ENCODE data around the gene CBL.
"Not testable (repeated sequence)": the region's sequence is repeated elsewhere in the genome, so short reads cannot be mapped to it uniquely, and the experiment has no call there.

The CBL gene

GRCh38 chr11:119169282-119169719, 36.8 kb upstream of the CBL start:
- H3K27ac ChIP-seq (ENCODE audit: low read depth, low read length): peak overlapping the region; percentile 91
- no peaks in the 10 kb centered on the region for H3K9me3 ChIP-seq (ENCODE audit: insufficient read depth, low read depth, low read length)
- WGBS: 5% methylated on average over 15 of the region's 15 CpGs
- H3K27me3 ChIP-seq (ENCODE audit: insufficient read depth, low read length): no peaks in the 10 kb centered on the region
- peaks cover 6% of the 10 kb centered on the region; the same call in 1 of the 2 replicates for H3K4me1 ChIP-seq (ENCODE audit: insufficient read depth, low read length)
- H3K36me3 ChIP-seq (ENCODE audit: insufficient read depth, low read length): no peaks in the 10 kb centered on the region; the same call in 1 of the 2 replicates
- peak overlapping the region; percentile 82 for H3K9ac ChIP-seq (ENCODE audit: low read depth, low read length)
- peak overlapping the region; percentile 78 for H3K4me3 ChIP-seq (ENCODE audit: low read length)

GRCh38 chr11:119172513-119172912, 33.6 kb upstream of the CBL start:
- no peaks in the 10 kb centered on the region for H3K27me3 ChIP-seq (ENCODE audit: insufficient read depth, low read length)
- H3K4me3 ChIP-seq (ENCODE audit: low read length): no peak overlapping the region
- H3K27ac ChIP-seq (ENCODE audit: low read depth, low read length): no peak overlapping the region
- no peaks in the 10 kb centered on the region for H3K4me1 ChIP-seq (ENCODE audit: insufficient read depth, low read length)
- H3K9ac ChIP-seq (ENCODE audit: low read depth, low read length): no peak overlapping the region
- H3K9me3 ChIP-seq (ENCODE audit: insufficient read depth, low read depth, low read length): no peaks in the 10 kb centered on the region
- peaks cover 6% of the 10 kb centered on the region for H3K36me3 ChIP-seq (ENCODE audit: insufficient read depth, low read length)
- 79% methylated on average over 2 of the region's 2 CpGs for WGBS

GRCh38 chr11:119173453-119173852, 32.7 kb upstream of the CBL start:
- no peak overlapping the region for H3K9ac ChIP-seq (ENCODE audit: low read depth, low read length)
- no peak overlapping the region for H3K27ac ChIP-seq (ENCODE audit: low read depth, low read length)
- H3K9me3 ChIP-seq (ENCODE audit: insufficient read depth, low read depth, low read length): no peaks in the 10 kb centered on the region
- H3K27me3 ChIP-seq (ENCODE audit: insufficient read depth, low read length): no peaks in the 10 kb centered on the region
- WGBS: 94% methylated on average over 21 of the region's 21 CpGs
- H3K36me3 ChIP-seq (ENCODE audit: insufficient read depth, low read length): peaks cover 6% of the 10 kb centered on the region
- 0 out of 2 replicates have a peak, but pooled peaks cover 4% of the 10 kb centered on the region for H3K4me1 ChIP-seq (ENCODE audit: insufficient read depth, low read length)
- no peak overlapping the region for H3K4me3 ChIP-seq (ENCODE audit: low read length)

GRCh38 chr11:119175493-119176077, 30.6 kb upstream of the CBL start:
- Histone ChIP-seq H3K4me3 (ENCODE audit: low read length) (no peak overlapping the region), H3K36me3 (ENCODE audit: insufficient read depth, low read length) (peaks cover 11% of the 10 kb centered on the region), H3K27ac (ENCODE audit: low read depth, low read length) (no peak overlapping the region), H3K9me3 (ENCODE audit: insufficient read depth, low read depth, low read length) (no peaks in the 10 kb centered on the region), H3K27me3 (ENCODE audit: insufficient read depth, low read length) (no peaks in the 10 kb centered on the region), H3K4me1 (ENCODE audit: insufficient read depth, low read length) (0 out of 2 replicates have a peak, but pooled peaks cover 4% of the 10 kb centered on the region), H3K9ac (ENCODE audit: low read depth, low read length) (no peak overlapping the region)
- 78% methylated on average over 5 of the region's 6 CpGs for WGBS

GRCh38 chr11:119178166-119178680, 27.9 kb upstream of the CBL start:
- 0 out of 2 replicates have a peak, but pooled peaks cover 4% of the 10 kb centered on the region for H3K4me1 ChIP-seq (ENCODE audit: insufficient read depth, low read length)
- H3K27me3 ChIP-seq (ENCODE audit: insufficient read depth, low read length): no peaks in the 10 kb centered on the region
- H3K36me3 ChIP-seq (ENCODE audit: insufficient read depth, low read length): peaks cover 11% of the 10 kb centered on the region
- no peak overlapping the region for H3K4me3 ChIP-seq (ENCODE audit: low read length)
- H3K9ac ChIP-seq (ENCODE audit: low read depth, low read length): no peak overlapping the region
- H3K27ac ChIP-seq (ENCODE audit: low read depth, low read length): no peak overlapping the region
- 88% methylated on average over 4 of the region's 4 CpGs for WGBS
- H3K9me3 ChIP-seq (ENCODE audit: insufficient read depth, low read depth, low read length): no peaks in the 10 kb centered on the region

GRCh38 chr11:119179342-119179741, 26.8 kb upstream of the CBL start:
- 94% methylated on average over 6 of the region's 6 CpGs for WGBS
- H3K4me1 ChIP-seq (ENCODE audit: insufficient read depth, low read length): 0 out of 2 replicates have a peak, but pooled peaks cover 4% of the 10 kb centered on the region
- no peak overlapping the region for H3K27ac ChIP-seq (ENCODE audit: low read depth, low read length)
- no peak overlapping the region for H3K9ac ChIP-seq (ENCODE audit: low read depth, low read length)
- H3K9me3 ChIP-seq (ENCODE audit: insufficient read depth, low read depth, low read length): no peaks in the 10 kb centered on the region
- no peak overlapping the region for H3K4me3 ChIP-seq (ENCODE audit: low read length)
- H3K27me3 ChIP-seq (ENCODE audit: insufficient read depth, low read length): no peaks in the 10 kb centered on the region
- peaks cover 11% of the 10 kb centered on the region for H3K36me3 ChIP-seq (ENCODE audit: insufficient read depth, low read length)

- H3K27ac ChIP-seq (ENCODE audit: low read depth, low read length): no peak overlapping the region
- H3K4me3 ChIP-seq (ENCODE audit: low read length): no peak overlapping the region
- H3K9ac ChIP-seq (ENCODE audit: low read depth, low read length): no peak overlapping the region
- 95% methylated on average over 10 of the region's 10 CpGs for WGBS
- peaks cover 6% of the 10 kb centered on the region; the same call in 1 of the 2 replicates for H3K36me3 ChIP-seq (ENCODE audit: insufficient read depth, low read length)
- H3K9me3 ChIP-seq (ENCODE audit: insufficient read depth, low read depth, low read length): no peaks in the 10 kb centered on the region
- 0 out of 2 replicates have a peak, but pooled peaks cover 4% of the 10 kb centered on the region for H3K4me1 ChIP-seq (ENCODE audit: insufficient read depth, low read length)
- H3K27me3 ChIP-seq (ENCODE audit: insufficient read depth, low read length): no peaks in the 10 kb centered on the region
Measured at GRCh38 chr11:119179983-119180382, 26.2 kb upstream of the CBL start.

GRCh38 chr11:119180729-119181676, 25.1 kb upstream of the CBL start:
- Histone ChIP-seq H3K36me3 (ENCODE audit: insufficient read depth, low read length) (0 out of 2 replicates have a peak, but pooled peaks cover 6% of the 10 kb centered on the region), H3K4me1 (ENCODE audit: insufficient read depth, low read length) (0 out of 2 replicates have a peak, but pooled peaks cover 4% of the 10 kb centered on the region)
- WGBS: 91% methylated on average over 6 of the region's 6 CpGs

GRCh38 chr11:119181677-119182412, 24.3 kb upstream of the CBL start:
- Histone ChIP-seq H3K27ac (ENCODE audit: low read depth, low read length) (no peak overlapping the region), H3K36me3 (ENCODE audit: insufficient read depth, low read length) (0 out of 2 replicates have a peak, but pooled peaks cover 6% of the 10 kb centered on the region), H3K9ac (ENCODE audit: low read depth, low read length) (no peak overlapping the region), H3K4me1 (ENCODE audit: insufficient read depth, low read length) (0 out of 2 replicates have a peak, but pooled peaks cover 4% of the 10 kb centered on the region), H3K9me3 (ENCODE audit: insufficient read depth, low read depth, low read length) (no peaks in the 10 kb centered on the region), H3K4me3 (ENCODE audit: low read length) (no peak overlapping the region), H3K27me3 (ENCODE audit: insufficient read depth, low read length) (no peaks in the 10 kb centered on the region)
- 92% methylated on average over 17 of the region's 17 CpGs for WGBS

More at GRCh38 chr11:119180729-119181676, 25.1 kb upstream of the CBL start:
- H3K4me3 ChIP-seq (ENCODE audit: low read length): no peak overlapping the region
- no peak overlapping the region for H3K9ac ChIP-seq (ENCODE audit: low read depth, low read length)
- no peaks in the 10 kb centered on the region for H3K27me3 ChIP-seq (ENCODE audit: insufficient read depth, low read length)
- H3K9me3 ChIP-seq (ENCODE audit: insufficient read depth, low read depth, low read length): no peaks in the 10 kb centered on the region
- no peak overlapping the region for H3K27ac ChIP-seq (ENCODE audit: low read depth, low read length)

GRCh38 chr11:119184399-119184798, 21.7 kb upstream of the CBL start:
- WGBS: 85% methylated on average over 9 of the region's 9 CpGs
- not testable (repeated sequence) for H3K27me3 ChIP-seq (ENCODE audit: insufficient read depth, low read length); H3K9me3 ChIP-seq (ENCODE audit: insufficient read depth, low read depth, low read length); H3K4me3 ChIP-seq (ENCODE audit: low read length); H3K36me3 ChIP-seq (ENCODE audit: insufficient read depth, low read length); H3K4me1 ChIP-seq (ENCODE audit: insufficient read depth, low read length); H3K9ac ChIP-seq (ENCODE audit: low read depth, low read length); H3K27ac ChIP-seq (ENCODE audit: low read depth, low read length)

Data from HUES64 (cell line).